KG1 (cell line): ENCODE results near the gene CEP295NL.
"Not testable (repeated sequence)": the region's sequence is repeated elsewhere in the genome, so short reads cannot be mapped to it uniquely, and the experiment has no call there.

Source experiments
- DNase-seq: peaks from one replicate; lab custom pipeline; 2025; lab: John Stamatoyannopoulos, UW

CEP295NL gene, protein sequence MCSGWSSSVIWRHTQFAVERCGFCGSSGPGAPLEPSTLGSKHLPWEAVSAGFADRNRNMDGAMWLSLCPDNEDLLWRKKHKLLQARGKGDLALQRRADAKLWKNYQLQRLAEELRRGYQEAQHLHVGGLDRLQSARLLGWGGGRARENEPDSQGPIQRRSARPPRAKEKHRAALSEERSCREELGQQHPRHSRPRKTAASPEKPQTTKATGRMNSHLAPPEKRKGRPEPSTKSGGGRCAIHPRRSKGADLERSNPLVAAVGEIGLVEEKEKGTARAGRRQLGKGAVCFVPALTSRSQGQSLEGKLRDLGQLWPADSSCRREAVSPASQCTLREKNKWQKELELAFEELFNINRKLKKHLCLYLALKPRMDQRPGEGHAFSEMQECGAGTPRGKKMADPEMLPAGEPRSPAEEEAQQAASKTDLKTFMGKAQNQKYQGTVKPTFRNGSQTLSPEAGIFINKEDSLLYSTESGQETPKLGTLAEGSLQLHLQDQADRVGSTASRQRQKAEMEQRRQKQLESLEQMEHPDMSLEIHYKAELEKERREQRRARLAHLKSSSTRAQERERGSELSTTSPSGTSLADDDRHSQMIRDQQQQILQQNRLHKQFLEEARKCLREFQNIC

DNA sequence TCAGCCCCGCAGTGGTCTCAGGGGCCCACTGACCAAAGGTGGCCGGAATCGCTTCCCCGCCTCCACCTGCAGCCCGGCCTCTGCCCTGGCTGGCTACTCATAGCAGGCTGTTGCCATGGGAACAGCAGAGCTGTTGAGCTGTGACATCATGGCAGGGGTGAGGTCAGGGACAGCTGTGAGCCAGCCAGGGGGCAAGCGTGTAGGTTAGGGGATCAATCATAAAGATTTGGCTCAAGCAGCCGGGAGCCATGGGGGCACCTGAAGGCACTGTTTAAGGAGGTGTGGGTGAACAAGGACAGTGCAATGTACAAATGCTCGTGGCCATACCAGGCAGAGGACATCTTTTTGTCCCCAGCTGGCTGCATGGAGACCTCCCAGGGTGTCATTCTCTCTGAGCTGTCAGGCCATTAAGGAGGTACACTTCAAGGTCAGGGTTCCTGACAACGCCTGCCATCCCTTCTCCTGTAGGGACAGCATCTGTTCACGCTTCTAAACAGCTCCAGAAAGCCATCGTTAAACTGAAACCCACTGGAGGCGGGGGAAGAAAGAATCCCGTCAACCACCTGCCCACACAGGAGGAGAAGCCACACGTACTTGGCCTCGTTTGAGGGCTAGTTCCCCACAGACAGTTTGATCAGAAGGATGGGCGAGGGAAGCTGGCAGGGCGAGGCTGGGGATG, at the start of gene CEP295NL:
CEP295NL (minus strand) TSS at position 101 of the 679 bp plus-strand sequence. CDS start 1,373 bp downstream, outside the sequence.
- DNase-seq = no peak

DNA sequence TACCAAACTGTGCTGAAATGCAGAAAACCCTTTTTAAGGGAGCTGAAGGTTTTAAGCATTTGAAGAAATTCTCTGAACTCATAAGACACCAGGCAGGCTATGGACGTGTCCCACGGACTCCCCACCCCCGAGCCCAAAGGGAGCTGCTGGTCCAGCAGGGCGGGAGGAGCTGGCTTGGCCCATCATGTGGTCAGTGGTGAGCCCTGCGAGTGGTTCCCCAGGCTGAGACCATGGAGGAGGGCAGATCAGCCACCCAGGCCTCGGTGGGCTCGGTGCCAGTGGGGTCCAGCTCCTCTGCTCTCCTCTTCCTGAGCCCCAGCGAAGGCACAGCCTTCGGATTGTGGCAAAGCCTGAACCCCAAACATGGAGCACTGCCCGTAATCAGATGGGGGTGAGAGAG, 49.7 kb upstream of the CEP295NL start:
- no peak for DNase-seq

DNA sequence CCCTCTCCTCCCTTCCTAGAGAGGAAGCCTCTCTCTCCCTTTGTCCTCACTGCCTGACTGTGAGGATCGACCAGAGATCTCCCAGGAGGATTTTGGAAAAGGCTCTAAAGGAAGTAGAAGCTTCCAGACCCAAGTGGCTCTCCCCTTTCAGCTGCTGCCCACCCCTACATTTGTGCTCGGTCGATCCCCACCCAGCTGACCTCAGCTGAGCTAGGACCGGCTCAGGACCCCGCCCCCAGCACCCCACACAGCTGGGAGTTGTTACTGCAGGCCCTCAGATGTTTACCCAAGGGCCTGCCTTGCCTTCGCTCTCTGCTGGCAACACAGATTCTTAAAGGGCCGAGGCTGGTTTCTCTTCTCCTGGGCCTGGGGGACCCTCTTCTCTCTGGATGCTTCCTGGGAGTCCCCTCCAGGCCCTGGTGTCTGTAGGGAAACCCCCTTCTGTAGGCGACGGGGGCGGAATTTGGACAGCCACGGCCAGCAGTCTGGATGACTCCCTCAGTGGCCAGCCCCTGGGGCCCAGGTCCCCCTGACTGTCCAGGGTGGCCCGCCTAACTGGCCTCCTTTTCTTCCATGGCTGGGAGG, 49.1 kb upstream of the CEP295NL start:
- no peak for DNase-seq

DNA sequence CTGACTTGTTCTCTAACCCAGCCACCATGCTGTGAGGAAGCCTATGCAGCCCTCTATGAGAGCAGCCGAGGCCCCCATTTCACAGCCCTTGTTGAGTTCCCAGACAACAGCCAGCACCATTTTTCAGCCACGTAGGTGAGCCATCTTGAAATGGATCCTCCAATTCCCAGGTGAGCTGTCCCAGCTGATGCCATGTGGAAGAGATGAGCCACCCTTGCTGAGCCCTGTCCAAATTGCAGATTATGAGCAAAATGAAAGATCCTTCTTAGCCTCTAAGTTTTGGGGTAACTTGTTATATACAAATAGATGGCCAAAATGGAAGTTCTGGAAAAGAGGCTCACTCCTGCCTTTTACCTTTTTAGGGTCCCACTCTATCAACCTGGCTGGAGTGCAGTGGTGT, 47.9 kb upstream of the CEP295NL start:
- DNase-seq = no peak

DNA sequence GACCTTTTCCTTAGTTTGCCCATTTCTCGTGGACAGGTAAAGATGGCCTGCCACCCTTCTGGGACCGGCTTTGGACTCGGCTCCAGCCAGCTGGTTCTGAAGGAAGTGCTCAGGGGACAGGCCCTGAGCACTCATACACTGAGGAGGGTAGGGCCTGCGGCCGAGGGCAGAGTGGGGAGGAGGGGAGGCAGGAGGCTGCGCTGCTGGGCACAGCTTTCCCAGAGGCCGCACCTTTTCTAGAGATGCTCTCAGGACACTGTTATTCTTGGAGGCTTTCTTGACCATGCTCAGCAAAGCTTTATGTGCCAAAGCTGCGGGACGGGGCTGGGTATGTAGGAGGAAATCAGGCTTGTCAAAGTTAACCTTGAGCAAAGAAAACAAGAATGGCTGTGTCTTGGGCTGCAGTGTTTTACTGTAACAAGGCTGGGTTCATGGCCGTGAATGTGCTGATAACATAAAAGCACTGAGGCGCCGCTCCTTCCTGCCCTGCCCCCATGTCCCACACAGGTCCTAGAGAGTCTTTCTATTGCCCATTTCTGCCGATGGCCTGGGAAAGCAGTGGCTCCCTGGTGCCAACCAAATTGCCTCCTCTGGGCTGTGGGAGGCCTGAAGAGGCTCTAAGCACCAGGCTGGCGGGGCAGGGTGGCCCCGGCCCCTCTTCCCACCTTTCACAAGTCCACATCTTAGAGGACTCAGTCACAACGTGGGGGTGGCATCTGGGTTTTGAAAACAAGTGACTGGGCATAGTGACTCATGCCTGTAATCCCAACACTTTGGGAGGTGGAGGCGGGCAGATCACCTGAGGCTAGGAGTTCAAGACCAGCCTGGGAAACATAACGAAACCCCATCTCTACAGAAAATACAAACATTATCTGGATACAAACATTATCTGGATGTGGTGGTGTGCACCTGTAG, 44.5 kb upstream of the CEP295NL start:
- no peak for DNase-seq

DNA sequence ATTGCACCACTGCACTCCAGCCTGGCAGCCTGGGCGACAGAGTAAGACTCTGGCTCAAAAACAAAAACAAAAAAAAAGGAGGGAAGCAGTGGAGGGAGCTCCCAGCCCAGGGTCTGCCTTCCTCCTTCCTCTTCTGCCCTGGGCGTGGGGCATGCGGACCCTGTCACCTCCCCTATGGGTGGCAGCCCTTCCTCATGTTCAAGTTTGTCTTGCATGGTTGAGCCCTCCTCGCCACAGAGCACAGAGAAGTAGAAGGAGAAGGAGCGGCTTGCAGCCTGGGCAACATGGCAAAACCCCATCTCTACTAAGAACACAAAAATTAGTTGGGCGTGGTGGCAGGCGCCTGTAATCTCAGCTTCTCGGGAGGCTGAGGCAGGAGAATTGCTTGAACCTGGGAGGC, 43.6 kb upstream of the CEP295NL start:
- DNase-seq = no peak

DNA sequence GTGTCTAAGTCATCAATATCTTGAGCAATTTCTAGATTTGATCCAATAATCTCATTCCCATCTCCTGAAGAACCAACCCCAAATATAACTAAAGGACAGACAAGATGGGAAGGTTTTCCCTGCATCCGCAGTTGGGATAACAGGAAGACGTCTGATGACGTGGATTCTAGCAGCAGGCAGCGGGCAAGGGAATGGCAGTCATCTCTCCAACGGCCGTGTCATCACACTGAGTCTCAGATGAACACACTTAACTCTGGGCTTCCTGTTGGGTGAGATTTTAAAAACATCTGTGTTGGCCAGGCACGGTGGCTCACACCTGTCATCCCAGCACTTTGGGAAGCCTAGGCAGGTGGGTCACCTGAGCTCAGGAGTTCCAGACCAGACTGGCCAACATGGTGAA, 43.1 kb upstream of the CEP295NL start:
- DNase-seq = no peak

DNA sequence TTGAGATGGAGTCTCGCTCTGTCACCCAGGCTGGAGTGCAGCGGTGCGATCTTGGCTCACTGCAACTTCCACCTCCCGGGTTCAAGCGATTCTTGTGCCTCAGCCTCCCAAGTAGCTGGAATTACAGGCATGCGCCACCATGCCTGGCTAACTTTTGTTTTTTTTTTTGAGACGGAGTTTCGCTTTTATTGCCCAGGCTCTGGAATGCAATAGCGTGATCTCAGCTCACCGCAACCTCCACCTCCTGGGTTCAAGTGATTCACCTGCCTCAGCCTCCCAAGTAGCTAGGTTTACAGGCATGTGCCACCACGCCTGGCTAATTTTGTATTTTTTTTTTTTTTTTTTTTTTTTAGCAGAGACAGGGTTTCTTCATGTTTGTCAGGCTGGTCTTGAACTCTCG, 42.5 kb upstream of the CEP295NL start:
- DNase-seq = not testable (repeated sequence)

DNA sequence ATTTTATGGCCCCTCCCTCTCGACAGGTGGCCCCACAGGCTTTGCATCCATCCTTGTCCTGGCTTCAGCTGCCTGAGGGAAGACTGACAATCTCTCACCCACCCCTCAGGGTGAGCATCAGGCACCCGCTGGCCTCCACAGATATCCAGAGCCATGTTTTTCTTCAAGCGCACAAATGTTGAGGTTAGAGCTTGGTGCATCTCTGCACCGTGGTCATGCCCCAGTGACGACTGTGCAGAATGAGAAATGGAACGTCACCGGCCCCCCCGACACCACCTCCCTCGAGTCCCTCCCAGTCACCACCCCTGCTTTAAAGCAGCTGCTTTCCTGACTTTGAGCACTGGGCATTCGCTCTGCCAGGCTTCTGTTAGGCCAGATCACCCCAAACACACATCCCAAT, 42.0 kb upstream of the CEP295NL start:
- DNase-seq = no peak

DNA sequence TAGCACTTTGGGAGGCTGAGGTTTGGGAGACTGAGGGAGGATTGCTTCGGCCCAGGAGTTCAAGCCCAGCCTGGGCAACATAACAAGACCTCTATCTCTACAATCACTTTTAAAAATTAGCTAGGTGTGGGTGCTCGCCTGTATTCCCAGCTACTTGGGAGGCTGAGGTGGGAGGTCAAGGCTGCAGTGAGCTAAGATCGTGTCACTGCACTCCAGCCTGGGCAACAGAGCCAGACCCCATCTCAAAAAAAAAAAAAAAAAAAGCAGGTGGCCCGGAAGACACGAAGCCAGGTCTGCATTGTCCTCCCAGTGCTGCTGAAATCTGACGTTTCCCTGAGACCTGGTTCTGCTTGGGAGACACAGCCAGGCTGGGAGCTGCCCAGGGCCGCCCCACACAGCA, 41.0 kb upstream of the CEP295NL start:
- no peak for DNase-seq

DNA sequence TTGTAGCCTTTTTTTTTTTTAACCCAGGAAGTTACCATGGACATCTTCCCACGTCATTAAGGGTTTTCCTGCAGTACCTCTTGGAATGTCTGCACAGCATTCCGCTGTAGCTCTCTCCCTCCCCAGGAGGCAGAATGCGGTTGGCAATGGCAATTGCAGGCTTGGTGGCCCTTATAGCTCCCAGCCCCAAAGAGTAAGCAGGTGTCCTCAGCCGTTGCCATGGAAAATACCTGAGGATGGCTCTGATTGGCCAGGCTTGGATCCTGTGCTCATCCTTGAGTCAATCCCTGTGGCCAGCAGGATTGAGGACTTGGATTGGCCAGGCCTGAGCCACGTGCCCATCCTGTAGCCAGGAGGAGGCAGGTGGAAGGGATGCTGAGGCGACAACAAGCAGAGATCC, 37.7 kb upstream of the CEP295NL start:
- DNase-seq = no peak

DNA sequence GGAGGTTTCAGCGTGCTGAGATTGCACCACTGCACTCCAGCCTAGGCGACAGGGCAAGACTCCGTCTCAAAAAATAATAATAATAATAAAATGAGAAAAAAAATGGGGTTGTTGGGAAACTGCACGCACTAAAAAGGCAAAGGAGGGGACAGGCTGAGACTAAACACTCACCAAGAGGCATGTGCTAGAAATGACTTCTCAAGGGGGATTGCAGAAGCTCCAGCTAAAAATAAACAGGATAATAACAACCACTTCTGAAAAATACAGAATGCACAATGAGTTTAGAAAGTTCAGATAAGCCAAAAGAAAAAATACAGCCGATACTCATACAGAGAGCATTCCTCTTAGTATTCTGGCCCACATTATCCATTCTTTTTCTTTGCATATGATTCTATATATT, 37.3 kb upstream of the CEP295NL start:
- no peak for DNase-seq

DNA sequence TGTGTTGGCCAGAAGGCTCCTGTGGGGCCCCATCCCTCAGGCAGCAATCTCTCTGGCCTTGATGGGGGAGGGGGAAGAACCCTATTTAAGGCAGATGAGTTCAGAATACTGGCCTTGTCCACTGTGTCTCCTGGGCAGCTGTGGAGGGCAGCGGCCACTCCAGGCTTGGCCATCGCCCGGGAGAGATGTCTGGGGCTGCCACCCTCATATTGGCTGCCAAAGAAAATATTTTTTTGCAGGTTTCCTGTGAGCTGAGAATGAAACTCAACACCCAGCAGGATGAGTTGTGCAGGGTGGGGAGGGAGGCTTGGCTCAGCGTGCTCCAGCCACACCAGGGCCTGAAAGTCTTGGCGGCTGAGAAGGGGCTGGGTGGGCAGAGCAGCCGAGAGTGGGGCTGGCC, 36.6 kb upstream of the CEP295NL start:
- DNase-seq = no peak

DNA sequence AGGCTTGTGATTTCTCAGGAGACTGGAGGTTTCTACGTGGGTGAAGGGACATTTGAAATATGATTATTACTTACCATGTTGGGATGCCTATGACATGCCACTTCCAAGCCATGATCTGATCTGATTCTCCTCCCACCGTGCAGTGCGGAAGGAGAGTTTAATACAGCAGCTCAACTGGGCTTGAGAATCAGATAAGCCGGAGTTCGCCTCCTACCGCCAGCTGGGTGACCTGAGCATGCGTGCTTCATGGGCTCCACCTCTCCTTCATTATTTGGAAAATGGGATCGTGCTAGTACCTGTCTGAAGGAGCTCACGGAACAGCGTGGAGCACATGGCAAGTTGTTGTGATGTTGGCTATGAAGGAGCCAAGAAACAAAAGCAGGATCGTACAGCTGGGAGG, 34.6 kb upstream of the CEP295NL start:
- no peak for DNase-seq

DNA sequence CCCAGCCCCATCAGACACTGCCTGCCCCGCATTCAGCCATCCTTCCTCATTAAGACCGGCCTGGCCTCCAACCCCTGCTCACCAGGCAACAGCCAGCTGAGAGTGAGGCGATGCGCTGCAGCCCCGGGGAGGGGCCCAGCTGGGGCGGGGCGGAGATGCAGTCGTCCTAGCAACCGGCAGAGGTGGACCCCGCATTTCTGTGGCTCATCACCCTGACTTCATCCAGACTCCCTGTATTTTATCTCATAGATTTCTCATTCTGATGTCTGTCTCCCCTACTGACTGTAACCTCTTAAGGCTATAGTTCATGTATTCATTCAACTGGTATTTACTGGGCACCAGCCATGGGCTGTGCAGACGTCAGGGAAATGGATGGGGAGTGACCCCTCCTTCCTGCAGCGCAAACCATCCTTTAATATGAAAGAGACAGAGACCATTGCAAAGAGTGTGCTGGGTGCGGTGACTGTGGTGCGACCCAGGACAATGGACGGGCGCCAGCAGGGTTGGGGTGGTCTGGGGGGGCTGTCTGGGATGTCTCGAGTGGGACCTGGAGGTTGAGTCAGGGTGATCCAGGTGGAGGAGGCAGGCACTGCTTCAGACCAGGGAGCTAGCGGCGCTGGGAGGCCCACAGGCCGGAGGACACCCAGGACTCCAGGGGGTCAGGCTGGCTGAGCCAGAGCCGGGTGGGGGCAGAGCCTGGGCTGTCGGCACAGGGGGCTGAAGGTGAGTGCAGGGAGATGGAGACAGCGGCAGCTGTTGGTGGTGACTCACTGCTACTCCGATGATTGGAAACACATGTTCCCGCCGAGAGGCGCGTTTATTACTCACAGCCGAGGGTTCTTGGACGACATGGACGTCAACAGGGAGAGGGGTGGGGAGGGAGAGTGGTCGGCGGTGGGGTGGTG, 32.7 kb upstream of the CEP295NL start:
- no peak for DNase-seq

DNA sequence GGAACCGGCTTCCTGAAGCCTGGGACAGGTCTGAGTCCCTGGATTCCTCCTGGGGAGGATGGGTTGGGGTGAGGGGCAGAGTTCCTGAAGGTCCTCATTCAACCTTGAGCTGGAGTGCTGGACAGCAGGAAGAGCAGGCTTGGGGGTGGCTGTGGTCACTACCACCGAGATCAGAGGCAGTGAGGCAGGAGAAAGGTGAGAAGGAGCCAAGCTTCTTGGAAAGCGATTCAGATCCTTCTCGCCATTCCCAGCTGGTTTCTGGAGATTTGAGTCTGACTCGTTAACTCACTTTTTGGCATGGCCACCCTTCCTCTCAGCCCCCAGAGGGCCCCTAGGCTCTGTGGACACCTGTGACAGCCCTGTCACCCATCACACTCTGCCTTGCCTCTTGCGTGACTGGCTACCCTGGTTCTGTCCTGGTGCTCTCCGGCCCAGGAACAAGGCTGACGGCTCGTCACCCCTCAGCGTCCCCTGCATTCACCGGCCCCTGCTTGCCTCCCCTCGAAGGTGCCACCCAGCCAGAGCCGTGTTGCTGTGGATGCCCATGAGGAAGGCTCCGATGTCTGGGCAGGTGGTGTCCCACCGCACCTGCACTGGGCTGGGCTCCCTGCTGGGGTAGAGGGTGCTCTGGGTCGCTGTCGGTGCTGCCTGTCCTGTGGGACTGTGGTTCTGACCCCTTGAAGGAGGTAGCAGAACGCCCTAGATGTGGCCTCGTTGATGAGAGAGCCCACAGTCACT, 31.8 kb upstream of the CEP295NL start:
- no peak for DNase-seq

DNA sequence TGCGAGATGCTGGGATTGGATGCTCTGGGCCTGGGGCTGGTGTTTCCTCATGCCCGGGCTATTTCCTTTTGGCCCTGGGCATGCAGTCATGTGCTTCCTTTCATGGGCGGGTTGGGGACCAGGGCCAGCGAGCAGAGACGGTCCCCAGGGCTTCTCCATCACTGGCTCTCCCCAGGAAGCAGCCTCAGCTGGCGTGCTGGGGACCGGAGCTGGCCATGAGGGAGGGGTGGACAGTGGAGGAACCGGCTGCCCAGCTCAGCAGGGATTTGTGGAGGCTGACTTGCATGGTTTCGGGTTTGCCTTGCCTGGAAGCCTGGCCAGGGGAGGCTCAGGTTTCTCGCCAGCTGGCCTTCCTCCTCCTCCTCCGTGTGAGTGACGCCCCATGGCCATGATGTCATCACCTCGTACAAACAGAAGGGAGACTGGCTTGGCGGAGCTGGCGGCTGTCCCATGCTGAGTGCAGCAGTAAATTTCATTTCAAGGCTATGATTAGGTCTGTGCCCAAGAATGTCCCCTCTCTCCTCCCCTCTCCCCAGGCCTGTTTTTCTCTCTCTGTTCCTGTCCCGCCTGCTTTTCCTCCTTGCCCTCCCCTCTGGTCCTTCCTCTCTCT, 31.1 kb upstream of the CEP295NL start:
- no peak for DNase-seq

DNA sequence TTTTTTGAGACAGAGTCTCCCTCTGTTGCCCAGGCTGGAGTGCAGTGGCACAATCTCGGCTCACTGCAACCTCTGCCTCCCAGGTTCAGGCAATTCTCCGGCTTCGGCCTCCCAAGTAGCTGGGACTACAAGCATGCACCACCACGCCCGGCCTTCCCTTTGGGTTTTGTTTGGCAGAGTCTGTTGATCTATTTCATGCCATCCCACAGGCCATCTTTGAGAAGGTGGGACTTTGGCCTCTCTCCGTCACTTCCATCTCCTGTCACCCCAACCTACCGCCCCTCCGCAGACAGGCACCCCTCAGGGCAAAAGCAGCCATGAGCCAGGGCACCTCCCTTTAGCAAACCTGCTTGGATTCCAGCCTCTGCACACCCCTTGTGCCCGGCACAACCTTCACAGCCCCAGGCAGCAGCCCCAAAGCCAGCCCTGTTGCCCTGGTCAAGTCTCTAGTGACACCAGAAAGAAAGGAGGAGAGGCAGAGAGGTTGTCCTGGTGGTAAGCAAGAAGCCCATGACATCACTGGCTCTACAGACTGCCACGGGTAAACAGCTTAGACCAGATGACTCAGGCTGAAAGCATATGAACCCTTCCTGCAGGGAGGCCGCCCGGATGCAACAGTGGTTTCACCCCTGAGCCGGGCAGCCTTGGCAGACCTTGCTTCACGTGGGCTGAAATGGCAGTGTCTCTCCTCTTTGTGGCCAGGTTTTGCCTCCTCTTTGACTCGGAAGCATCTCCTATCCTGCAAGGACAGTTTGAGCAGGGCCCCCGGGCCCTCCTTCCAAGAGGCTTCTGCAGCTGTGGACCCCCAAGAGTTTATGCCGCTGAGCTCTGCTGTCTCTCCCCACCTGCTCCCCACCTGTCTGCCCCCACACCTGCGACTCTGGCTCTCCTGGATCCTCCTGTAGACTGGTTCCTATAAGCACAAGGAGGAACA, 30.3 kb upstream of the CEP295NL start:
- DNase-seq = peak; percentile 15
